OCI-M2 (cell line): ENCODE data around the gene ANKH.
"Not testable (repeated sequence)": the region's sequence is repeated elsewhere in the genome, so short reads cannot be mapped to it uniquely, and the experiment has no call there.

Source experiments
- DNase-seq: peaks from one replicate; lab custom pipeline; 2025; ENCODE audit not compliant: unreplicated experiment; lab: John Stamatoyannopoulos, UW

ANKH gene

GRCh38 chr5:14830210-14831005 is 41.2 kb downstream of the ANKH start:
- DNase-seq = no peak

- no peak for DNase-seq
Observed at GRCh38 chr5:14829396-14829795, 42.2 kb downstream of the ANKH start.

GRCh38 chr5:14826714-14827113 is 44.9 kb downstream of the ANKH start:
- no peak for DNase-seq

GRCh38 chr5:14825977-14826376 is 45.6 kb downstream of the ANKH start:
- DNase-seq = no peak

GRCh38 chr5:14824499-14824898 is 47.1 kb downstream of the ANKH start:
- no peak for DNase-seq

GRCh38 chr5:14821100-14821845 is 50.3 kb downstream of the ANKH start:
- DNase-seq = no peak

- no peak for DNase-seq
Observed at GRCh38 chr5:14818931-14819790, 52.4 kb downstream of the ANKH start.

- DNase-seq = not testable (repeated sequence)
Observed at GRCh38 chr5:14817762-14818136, 53.8 kb downstream of the ANKH start.

GRCh38 chr5:14816999-14817761 is 54.4 kb downstream of the ANKH start:
- no peak for DNase-seq

- no peak for DNase-seq
Observed at GRCh38 chr5:14816374-14816998, 55.1 kb downstream of the ANKH start.

- no peak for DNase-seq
Observed at GRCh38 chr5:14813747-14814146, 57.8 kb downstream of the ANKH start.

GRCh38 chr5:14812166-14812565 is 59.4 kb downstream of the ANKH start:
- DNase-seq = no peak

GRCh38 chr5:14810928-14811572 is 60.5 kb downstream of the ANKH start:
- no peak for DNase-seq

- DNase-seq = no peak
Observed at GRCh38 chr5:14810282-14810681, 61.3 kb downstream of the ANKH start.

- no peak for DNase-seq
Observed at GRCh38 chr5:14809369-14810155, 62.0 kb downstream of the ANKH start.

GRCh38 chr5:14807471-14807870 is 64.1 kb downstream of the ANKH start:
- DNase-seq = no peak

GRCh38 chr5:14806456-14806855 is 65.1 kb downstream of the ANKH start:
- no peak for DNase-seq

- no peak for DNase-seq
Observed at GRCh38 chr5:14802541-14802940, 69.0 kb downstream of the ANKH start.

- no peak for DNase-seq
Observed at GRCh38 chr5:14801792-14802191, 69.8 kb downstream of the ANKH start.
